ENCODE data around the gene OR2H2. TPM values are rescaled to one million over a fixed set of nuclear protein-coding genes. Genes with fewer than 3 reads are reported as not detected.

The OR2H2 gene
- polyA plus RNA-seq, 2 of the 4 experiments (the other 2 are of a cell fraction), result not detected

GRCh38 chr6:29558439-29559079 lies 26.4 kb upstream of the OR2H2 start:
- FAIRE-seq, result no peak
- H3K4me3 ChIP-seq, result no peak overlapping the region
- no peak overlapping the region for H3K4me2 ChIP-seq
- WGBS (ENCODE audit: missing lambda C conversion rate), result 70% methylated on average over 15 of the region's 22 CpGs
- POLR2A ChIA-PET, result interaction anchor here (0.6 kb wide), 1 partner anchor 91 kb away, joined by 3 read pairs; no protein-coding TSS in a partner anchor
- CTCF ChIA-PET, result interaction anchor here (1.8 kb wide), 1 partner anchor 20 kb away, joined by 3 read pairs; no protein-coding TSS in a partner anchor
- ATAC-seq, result no peak
- no peak overlapping the region for H3K27ac ChIP-seq
- H3K4me1 ChIP-seq, result no peaks in the 10 kb centered on the region
- H3K9me3 ChIP-seq, result no peaks in the 10 kb centered on the region
- no peak for DNase-seq (ENCODE audit: low read depth in 1 of 2, low spot score in 1 of 2)
- TF ChIP-seq BHLHE40 (IDR thresholded peaks at IDR 0.05; ENCODE audit: low read depth, low read length) (no peak), JUNB (IDR thresholded peaks at IDR 0.05) (no peak), RARB (CRISPR knock-in tag; IDR thresholded peaks at IDR 0.05) (no peak), CHD4 (IDR thresholded peaks at IDR 0.05; ENCODE audit: borderline replicate concordance) (no peak), CHD2 (IDR thresholded peaks at IDR 0.05; ENCODE audit: low read length, partially characterized antibody) (no peak), HOXA7 (CRISPR knock-in tag; IDR thresholded peaks at IDR 0.05) (no peak), MAFK (IDR thresholded peaks at IDR 0.05; ENCODE audit: partially characterized antibody) (no peak), USF2 (IDR thresholded peaks at IDR 0.05) (no peak), TFCP2L1 (CRISPR knock-in tag; IDR thresholded peaks at IDR 0.05) (no peak), RAD21 (conservative IDR thresholded peaks at IDR 0.05 in 1 of 2, IDR thresholded peaks at IDR 0.05 in 1 of 2) (no peak)

- Histone ChIP-seq H3K4me2 (no peak within 1 kb of the TSS), H3K4me1 (no peaks in the 10 kb centered on the region), H3K4me3 (no peak within 1 kb of the TSS), H3K9me3 (no peaks in the 10 kb centered on the region), H3K27ac (no peak within 1 kb of the TSS)
- 11% methylated on average over 6 of the region's 6 CpGs for WGBS (ENCODE audit: missing lambda C conversion rate)
- ChIA-PET CTCF (interaction anchor here (0.9 to 1.8 kb wide), 2 partner anchors 19 to 29 kb away, joined by 3 read pairs; no protein-coding TSS in a partner anchor), POLR2A (no interaction called here)
- TF ChIP-seq NR3C1 (IDR thresholded peaks at IDR 0.05) (no peak), SREBF2 (IDR thresholded peaks at IDR 0.05) (no peak), RCOR1 (IDR thresholded peaks at IDR 0.05; ENCODE audit: low read depth, low read length) (no peak), SMC3 (IDR thresholded peaks at IDR 0.05) (no peak), HMGXB4 (CRISPR knock-in tag; IDR thresholded peaks at IDR 0.05; ENCODE audit: borderline replicate concordance) (no peak), RARB (CRISPR knock-in tag; IDR thresholded peaks at IDR 0.05) (no peak), CBX8 (IDR thresholded peaks at IDR 0.05) (no peak), CTCF (IDR thresholded peaks at IDR 0.05) (no peak), ZC3H11A (IDR thresholded peaks at IDR 0.05) (no peak), FOSL2 (IDR thresholded peaks at IDR 0.05) (no peak), FOSL2 (CRISPR knock-in tag; IDR thresholded peaks at IDR 0.05) (no peak), TP53 (CRISPR knock-in tag; IDR thresholded peaks at IDR 0.05) (no peak), MAFK (IDR thresholded peaks at IDR 0.05; ENCODE audit: partially characterized antibody) (no peak), KDM1A (IDR thresholded peaks at IDR 0.05; ENCODE audit: low read depth) (no peak)
- ATAC-seq (no peak), DNase-seq (ENCODE audit: low read depth in 1 of 2, low spot score in 1 of 2) (no peak), FAIRE-seq (no peak)
Measured at GRCh38 chr6:29559524-29560287, 25.2 kb upstream of the OR2H2 start, which contains the start of gene UBD. Gene UBD, minus strand, starts transcription at chr6:29559732. Its CDS starts 31 bp downstream, at chr6:29559701.

All from A549 (cell line).